Astrocyte (in vitro differentiated cells and primary cell): ENCODE measurements around the gene NCOR2.

Experiments used
- EZH2 ChIP-seq: IDR thresholded peaks from 2 replicates; pipeline ENCODE4 v1.6.1; 2012; ENCODE audit warnings: mild to moderate bottlenecking, low read length, inconsistent platforms; ENCODE audit not compliant: insufficient read depth
- TF ChIP-seq, protein P1 (sequence below): IDR thresholded peaks from 2 replicates; pipeline ENCODE4 v1.5.1; 2011; ENCODE audit warnings: low read depth, mild to moderate bottlenecking, inconsistent platforms, low read length, moderate library complexity; ENCODE audit not compliant: insufficient read depth

DNA sequence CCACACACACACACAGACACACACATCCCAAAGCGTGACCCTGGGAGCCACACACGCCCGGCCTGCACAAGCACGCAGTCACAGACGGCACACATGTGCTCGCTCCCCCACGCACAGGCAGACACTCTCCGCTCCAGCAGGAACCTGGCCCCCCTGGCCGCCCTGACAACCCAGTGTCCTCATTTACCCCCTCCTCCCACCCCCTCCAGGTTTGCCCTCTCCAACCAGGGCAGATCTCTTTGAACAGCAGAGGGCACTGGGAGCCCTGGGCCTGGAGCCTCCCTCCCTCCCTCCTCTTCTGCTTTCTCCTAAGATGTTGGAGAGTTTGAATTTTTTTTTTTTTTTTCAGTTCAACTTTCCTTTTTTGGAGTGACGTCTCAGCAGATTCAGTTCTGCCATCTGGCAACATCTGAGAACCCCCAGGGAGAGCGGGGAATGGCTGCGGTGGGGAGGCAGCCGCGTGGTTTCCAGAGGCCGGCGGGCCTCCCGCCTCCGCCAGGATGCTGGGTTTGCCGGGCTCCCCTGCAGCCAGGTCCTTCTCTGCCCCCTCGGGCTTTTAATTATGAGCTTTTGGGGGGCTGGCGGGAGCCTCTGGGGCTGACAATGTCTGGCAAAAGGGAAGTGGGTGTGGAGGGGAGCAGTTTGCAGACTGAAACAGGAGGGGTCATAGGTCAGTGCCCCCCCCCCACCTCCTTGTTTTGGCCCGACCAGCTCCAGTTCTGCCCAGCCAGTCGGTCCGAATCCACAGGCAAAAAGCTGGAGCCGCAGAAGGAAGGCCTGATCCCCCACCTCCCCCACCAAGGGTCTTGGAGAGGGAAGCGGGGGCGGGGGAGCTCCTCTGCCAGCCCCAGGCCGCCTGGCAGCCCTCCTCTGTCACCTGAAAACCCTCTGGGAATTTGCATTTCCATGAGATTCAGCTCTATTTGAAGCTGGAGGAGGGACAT lies 1.3 kb upstream of the NCOR2 start:
- TF ChIP-seq, protein P1, sequence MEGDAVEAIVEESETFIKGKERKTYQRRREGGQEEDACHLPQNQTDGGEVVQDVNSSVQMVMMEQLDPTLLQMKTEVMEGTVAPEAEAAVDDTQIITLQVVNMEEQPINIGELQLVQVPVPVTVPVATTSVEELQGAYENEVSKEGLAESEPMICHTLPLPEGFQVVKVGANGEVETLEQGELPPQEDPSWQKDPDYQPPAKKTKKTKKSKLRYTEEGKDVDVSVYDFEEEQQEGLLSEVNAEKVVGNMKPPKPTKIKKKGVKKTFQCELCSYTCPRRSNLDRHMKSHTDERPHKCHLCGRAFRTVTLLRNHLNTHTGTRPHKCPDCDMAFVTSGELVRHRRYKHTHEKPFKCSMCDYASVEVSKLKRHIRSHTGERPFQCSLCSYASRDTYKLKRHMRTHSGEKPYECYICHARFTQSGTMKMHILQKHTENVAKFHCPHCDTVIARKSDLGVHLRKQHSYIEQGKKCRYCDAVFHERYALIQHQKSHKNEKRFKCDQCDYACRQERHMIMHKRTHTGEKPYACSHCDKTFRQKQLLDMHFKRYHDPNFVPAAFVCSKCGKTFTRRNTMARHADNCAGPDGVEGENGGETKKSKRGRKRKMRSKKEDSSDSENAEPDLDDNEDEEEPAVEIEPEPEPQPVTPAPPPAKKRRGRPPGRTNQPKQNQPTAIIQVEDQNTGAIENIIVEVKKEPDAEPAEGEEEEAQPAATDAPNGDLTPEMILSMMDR, result no peak
- TF ChIP-seq EZH2, result no peak
